Tibial nerve (tissue), 4 donors: Measurements from ENCODE around the gene TRPT1.

Experiments used
- EP300 ChIP-seq, 2 donors: sonication (generic); formaldehyde crosslinking; IDR thresholded peaks; one replicate each; pipeline ENCODE4 v1.6.1; 2017; ENCODE audit warnings: antibody characterized with exemption in 2 of 2, mild to moderate bottlenecking in 1 of 2
- POLR2A ChIP-seq, 2 donors: fragments of 450-650 bp; IDR thresholded peaks; one replicate each; pipeline ENCODE4 v1.6.1; 2017; ENCODE audit warnings: antibody characterized with exemption in 2 of 2, mild to moderate bottlenecking in 2 of 2, moderate library complexity in 2 of 2
- TF ChIP-seq, protein P1 (sequence below), 5 experiments: fragments of 200-600 bp in 3 of 5; fragments of 450-650 bp in 2 of 5; sonication (generic) in 3 of 5; IDR thresholded peaks; one replicate each; pipeline ENCODE4 v1.5.1; 2016 to 2019; ENCODE audit warnings: antibody characterized with exemption in 5 of 5, mild to moderate bottlenecking in 3 of 5, moderate library complexity in 2 of 5

DNA sequence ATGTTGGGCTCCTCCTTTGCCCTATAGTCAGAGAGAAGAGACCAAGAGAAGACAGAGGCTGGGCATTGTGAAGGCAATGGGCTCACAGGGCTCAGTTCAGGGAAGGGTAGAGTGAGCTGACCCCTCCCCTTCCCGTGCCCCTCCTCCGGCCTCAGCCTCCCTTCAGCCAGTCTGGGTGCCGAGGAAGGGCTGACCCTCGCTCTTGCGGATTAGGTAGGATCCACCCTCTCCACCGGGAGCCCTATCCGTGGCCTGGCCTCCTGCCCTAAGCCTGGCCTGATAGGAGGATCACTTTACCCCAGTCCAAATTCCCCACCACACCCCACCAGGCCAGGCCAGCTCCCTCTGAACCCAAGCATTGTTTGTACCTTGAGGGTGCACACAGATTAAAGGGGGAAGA, 22.6 kb upstream of the TRPT1 start:
- TF ChIP-seq, protein P1, sequence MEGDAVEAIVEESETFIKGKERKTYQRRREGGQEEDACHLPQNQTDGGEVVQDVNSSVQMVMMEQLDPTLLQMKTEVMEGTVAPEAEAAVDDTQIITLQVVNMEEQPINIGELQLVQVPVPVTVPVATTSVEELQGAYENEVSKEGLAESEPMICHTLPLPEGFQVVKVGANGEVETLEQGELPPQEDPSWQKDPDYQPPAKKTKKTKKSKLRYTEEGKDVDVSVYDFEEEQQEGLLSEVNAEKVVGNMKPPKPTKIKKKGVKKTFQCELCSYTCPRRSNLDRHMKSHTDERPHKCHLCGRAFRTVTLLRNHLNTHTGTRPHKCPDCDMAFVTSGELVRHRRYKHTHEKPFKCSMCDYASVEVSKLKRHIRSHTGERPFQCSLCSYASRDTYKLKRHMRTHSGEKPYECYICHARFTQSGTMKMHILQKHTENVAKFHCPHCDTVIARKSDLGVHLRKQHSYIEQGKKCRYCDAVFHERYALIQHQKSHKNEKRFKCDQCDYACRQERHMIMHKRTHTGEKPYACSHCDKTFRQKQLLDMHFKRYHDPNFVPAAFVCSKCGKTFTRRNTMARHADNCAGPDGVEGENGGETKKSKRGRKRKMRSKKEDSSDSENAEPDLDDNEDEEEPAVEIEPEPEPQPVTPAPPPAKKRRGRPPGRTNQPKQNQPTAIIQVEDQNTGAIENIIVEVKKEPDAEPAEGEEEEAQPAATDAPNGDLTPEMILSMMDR (IDR thresholded peaks at IDR 0.05), result no peak
- TF ChIP-seq POLR2A (IDR thresholded peaks at IDR 0.05), result no peak
- no peak for TF ChIP-seq EP300 (IDR thresholded peaks at IDR 0.05)
